Raji (cell line): ENCODE measurements around the gene TFDP3.

Experiments
- POLR2A ChIP-seq: IDR thresholded peaks from 2 replicates; pipeline ENCODE4 v1.6.1; 2011; ENCODE audit warnings: low read depth, low read length, control low read depth; ENCODE audit not compliant: insufficient read depth

Gene TFDP3

GRCh38 chrX:133213117-133213516 lies 5.0 kb downstream of the TFDP3 start:
- TF ChIP-seq POLR2A: no peak

GRCh38 chrX:133207751-133208150 lies 10.4 kb downstream of the TFDP3 start:
- no peak for TF ChIP-seq POLR2A

GRCh38 chrX:133191739-133192039 lies 26.5 kb downstream of the TFDP3 start:
- TF ChIP-seq POLR2A: no peak

DNA sequence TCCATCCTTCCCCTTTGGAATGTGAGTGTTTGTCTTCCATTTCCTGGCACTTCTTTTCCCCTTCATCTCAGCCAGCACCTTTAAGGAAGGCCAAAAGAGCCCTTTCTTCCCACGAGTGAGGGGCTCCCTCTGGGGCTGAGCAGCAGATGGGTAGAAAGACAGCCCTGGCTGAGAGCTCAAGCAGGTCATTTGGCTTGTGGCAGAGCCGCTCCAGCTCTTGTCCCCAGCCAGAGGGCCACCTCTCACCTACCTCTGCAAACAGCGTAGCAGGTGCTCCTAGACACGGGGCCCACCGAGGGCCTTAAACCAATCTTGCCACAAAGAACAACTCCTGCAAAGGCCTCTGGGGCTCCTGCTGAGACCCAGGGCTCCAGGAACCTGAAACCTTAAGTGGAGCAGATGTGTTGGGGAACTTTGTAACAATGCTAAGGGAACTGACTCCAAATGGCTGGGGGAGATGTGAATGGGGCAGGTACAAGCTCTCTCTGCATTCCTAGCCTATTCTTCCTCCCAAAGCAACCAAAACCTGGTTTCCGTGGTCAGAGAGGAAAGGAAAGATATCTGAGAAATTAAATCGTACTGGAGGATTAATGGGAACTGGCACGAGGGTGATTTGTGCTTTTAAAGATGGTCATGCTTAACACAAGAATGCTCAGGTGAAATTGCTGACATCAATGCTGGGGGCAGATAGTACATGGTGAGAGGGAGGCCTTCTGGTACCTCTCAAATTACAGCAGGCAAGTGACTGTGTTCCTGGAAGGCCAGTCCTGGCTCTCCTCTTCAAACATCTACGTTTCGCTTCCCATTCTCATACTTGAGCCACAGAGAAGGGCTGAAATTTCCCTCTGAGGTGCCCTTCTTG lies 27.0 kb downstream of the TFDP3 start:
- no peak for TF ChIP-seq POLR2A

DNA sequence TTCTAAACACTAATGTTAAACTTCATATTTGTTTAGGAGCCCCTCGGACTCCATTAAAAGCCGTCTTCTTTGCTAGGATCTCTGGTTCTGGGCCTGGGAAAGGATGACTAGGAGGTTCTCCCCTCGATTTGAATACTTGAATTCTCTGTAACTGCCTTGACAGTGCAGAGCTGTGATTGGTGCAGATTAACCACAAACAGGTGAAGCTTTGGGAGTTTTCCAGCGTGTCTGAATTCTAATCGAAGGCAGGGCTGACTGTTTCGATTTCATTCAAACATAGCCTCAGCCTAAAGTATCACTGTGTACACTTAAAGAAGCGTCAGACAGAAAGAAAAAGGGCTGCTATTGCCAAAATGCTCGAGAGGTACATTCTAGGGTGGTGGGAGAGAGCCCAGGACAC lies 29.0 kb downstream of the TFDP3 start:
- no peak for TF ChIP-seq POLR2A

- TF ChIP-seq POLR2A: no peak
Observed at GRCh38 chrX:133188631-133189030, 29.5 kb downstream of the TFDP3 start.

GRCh38 chrX:133185938-133186337 lies 32.2 kb downstream of the TFDP3 start:
- TF ChIP-seq POLR2A: no peak

- TF ChIP-seq POLR2A: no peak
Observed at GRCh38 chrX:133185119-133185518, 33.0 kb downstream of the TFDP3 start.

GRCh38 chrX:133183806-133184205 lies 34.3 kb downstream of the TFDP3 start:
- no peak for TF ChIP-seq POLR2A

DNA sequence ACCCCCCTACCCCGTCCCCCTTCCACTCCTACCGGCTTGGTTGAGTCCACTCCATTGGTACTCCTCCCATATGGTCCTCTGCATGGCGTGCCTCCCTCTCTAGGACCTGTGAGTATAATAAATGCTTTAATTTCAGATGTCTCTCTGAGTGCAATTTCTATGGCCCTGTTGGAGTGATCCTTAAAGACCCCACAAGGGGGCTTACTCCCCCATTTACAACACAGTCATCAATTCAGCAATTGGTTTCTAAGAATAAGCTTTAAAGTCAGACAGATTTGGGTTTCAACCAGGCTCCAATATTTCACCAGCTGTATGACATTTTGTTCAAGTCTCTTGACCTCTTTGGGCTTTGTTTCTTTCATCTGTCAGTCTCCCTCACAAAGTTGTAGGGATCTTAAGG lies 38.7 kb downstream of the TFDP3 start:
- TF ChIP-seq POLR2A: no peak

- no peak for TF ChIP-seq POLR2A
Observed at GRCh38 chrX:133177202-133177601, 41.0 kb downstream of the TFDP3 start.

- TF ChIP-seq POLR2A: no peak
Observed at GRCh38 chrX:133175605-133176004, 42.5 kb downstream of the TFDP3 start.

DNA sequence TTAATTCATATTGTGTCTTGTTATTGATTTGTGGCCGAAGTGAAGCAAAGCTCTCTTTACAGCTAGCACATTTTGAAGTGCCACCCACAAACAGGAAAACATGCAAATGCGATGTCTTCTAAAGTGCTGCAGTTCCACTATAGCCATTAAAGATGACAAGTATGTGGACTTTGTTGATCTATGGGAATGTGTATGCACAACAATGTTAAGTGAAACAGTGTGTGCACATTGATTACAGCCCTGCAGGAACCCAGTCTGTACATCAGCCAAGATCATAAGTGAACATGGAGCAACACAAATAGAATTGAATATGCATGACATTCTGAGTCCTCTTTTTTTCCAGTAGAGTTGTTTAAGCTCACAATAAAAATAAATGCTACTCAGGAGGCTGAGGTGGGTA lies 43.0 kb downstream of the TFDP3 start:
- no peak for TF ChIP-seq POLR2A

- TF ChIP-seq POLR2A: no peak
Observed at GRCh38 chrX:133171962-133172708, 46.0 kb downstream of the TFDP3 start.
